GM23338 (cell line): ENCODE measurements around the gene TCF7L1.

Experiments used
- CREB1 ChIP-seq: fragments of 250-450 bp; sonication (Bioruptor Pico); IDR thresholded peaks from 2 replicates; pipeline ENCODE4 v1.5.0; 2020; ENCODE audit warnings: low read depth, mild to moderate bottlenecking, moderate library complexity
- CTCF ChIP-seq, 2 experiments: fragments of 200-600 bp in 1 of 2; sonication (generic) in 1 of 2; conservative IDR thresholded peaks; 2 replicates each; pipeline versions ENCODE4 v1.5.1 to v1.6.1; 2016 to 2017; ENCODE audit warnings: antibody characterized with exemption in 2 of 2, low read depth in 2 of 2, mild to moderate bottlenecking in 2 of 2, moderate library complexity in 1 of 2
- ETS1 ChIP-seq: IDR thresholded peaks from 2 replicates; pipeline ENCODE4 v1.6.1; 2016; ENCODE audit warnings: antibody characterized with exemption
- EZH2 ChIP-seq: fragments of 200-600 bp; sonication (generic); IDR thresholded peaks from one replicate; pipeline ENCODE4 v1.8.0; 2017; ENCODE audit warnings: antibody characterized with exemption, mild to moderate bottlenecking, low read depth; ENCODE audit not compliant: unreplicated experiment
- EZH2phosphoT487 ChIP-seq: fragments of 200-600 bp; sonication (generic); IDR thresholded peaks from one replicate; pipeline ENCODE4 v1.8.1; 2018; ENCODE audit warnings: antibody characterized with exemption; ENCODE audit not compliant: unreplicated experiment
- JUNB ChIP-seq: IDR thresholded peaks from one replicate; pipeline ENCODE4 v1.6.1; 2016; ENCODE audit warnings: antibody characterized with exemption; ENCODE audit not compliant: unreplicated experiment
- NANOG ChIP-seq: IDR thresholded peaks from 2 replicates; pipeline ENCODE4 v1.6.1; 2016; ENCODE audit warnings: antibody characterized with exemption, borderline replicate concordance
- POLR2AphosphoS5 ChIP-seq: IDR thresholded peaks from 2 replicates; pipeline ENCODE4 v1.6.1; 2016; ENCODE audit warnings: antibody characterized with exemption, low read depth
- REST ChIP-seq: IDR thresholded peaks from one replicate; pipeline ENCODE4 v1.6.1; 2018; ENCODE audit warnings: antibody characterized with exemption; ENCODE audit not compliant: unreplicated experiment
- STAT1 ChIP-seq: IDR thresholded peaks from one replicate; pipeline ENCODE4 v1.6.1; 2016; ENCODE audit warnings: antibody characterized with exemption; ENCODE audit not compliant: unreplicated experiment
- ZNF114 ChIP-seq: fragments of 250-450 bp; sonication (Bioruptor Pico); IDR thresholded peaks from 2 replicates; pipeline ENCODE4 v1.5.0; 2020; ENCODE audit warnings: mild to moderate bottlenecking, moderate library complexity
- ZNF462 ChIP-seq: fragments of 250-450 bp; sonication (Bioruptor Pico); IDR thresholded peaks from 2 replicates; pipeline ENCODE4 v1.5.0; 2020; ENCODE audit warnings: mild to moderate bottlenecking, moderate library complexity

- TF ChIP-seq CTCF (conservative IDR thresholded peaks at IDR 0.05; ENCODE audit: low read depth in 2 of 2) (no peak), EZH2 (no peak), REST (no peak), CREB1 (CRISPR knock-in tag) (no peak), JUNB (no peak), POLR2AphosphoS5 (no peak), EZH2phosphoT487 (no peak), STAT1 (no peak), ZNF114 (CRISPR knock-in tag) (no peak), ETS1 (no peak), ZNF462 (no peak), NANOG (no peak)
These were observed 126.7 kb downstream of the TCF7L1 start for GRCh38 chr2:85259879-85260278.
